HFF-Myc (cell line): Measurements from ENCODE around the gene PARP9.

Experiments used
- DNase-seq: peaks from one replicate; pipeline ENCODE4 v3.0.0-alpha.2; 2011; ENCODE audit warnings: low read depth; ENCODE audit errors: extremely low read depth
- H3K4me3 ChIP-seq: replicated peaks from 2 replicates; pipeline ENCODE4 v1.5.1; 2011; ENCODE audit warnings: low read depth, mild to moderate bottlenecking, control low read depth, low read length
- TF ChIP-seq, protein P1 (sequence below): IDR thresholded peaks from 2 replicates; pipeline ENCODE4 v1.5.1; 2012; ENCODE audit warnings: mild to moderate bottlenecking, low read depth, low read length, control low read depth; ENCODE audit errors: missing control alignments

PARP9 gene

DNA sequence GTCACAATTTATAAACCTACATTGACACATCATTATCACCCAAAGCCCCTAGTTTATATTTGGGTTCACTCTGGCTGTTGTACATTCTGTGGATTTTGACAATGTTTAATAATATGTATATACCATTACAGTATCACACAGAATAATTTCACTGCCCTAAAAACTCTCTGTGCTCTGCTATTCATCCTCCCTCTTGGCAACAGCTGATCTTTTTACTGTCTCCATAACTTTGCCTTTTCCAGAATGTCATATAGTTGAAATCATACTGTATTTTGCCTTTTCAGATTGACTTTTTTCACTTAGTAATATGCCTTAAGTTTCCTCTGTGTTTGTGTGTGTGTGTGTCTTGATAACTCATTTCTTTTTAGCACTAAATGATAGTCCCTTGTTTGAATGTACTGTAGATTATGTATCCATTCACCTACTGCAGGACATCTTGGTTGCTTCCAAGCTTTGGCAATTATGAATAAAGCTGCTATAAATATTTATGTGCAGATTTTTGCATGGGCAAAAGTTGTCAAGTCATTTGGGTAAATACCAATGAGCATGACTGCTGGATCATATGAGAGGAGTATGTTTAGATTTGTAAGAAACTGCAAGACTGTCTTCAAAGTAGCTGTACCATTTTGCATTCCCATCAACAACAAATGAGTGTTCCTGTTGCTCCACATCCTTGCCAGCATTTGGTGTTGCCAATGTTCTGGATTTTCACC, 22.8 kb upstream of the PARP9 start:
- H3K4me3 ChIP-seq: no peak overlapping the region
- no peak for DNase-seq
- TF ChIP-seq, protein P1, sequence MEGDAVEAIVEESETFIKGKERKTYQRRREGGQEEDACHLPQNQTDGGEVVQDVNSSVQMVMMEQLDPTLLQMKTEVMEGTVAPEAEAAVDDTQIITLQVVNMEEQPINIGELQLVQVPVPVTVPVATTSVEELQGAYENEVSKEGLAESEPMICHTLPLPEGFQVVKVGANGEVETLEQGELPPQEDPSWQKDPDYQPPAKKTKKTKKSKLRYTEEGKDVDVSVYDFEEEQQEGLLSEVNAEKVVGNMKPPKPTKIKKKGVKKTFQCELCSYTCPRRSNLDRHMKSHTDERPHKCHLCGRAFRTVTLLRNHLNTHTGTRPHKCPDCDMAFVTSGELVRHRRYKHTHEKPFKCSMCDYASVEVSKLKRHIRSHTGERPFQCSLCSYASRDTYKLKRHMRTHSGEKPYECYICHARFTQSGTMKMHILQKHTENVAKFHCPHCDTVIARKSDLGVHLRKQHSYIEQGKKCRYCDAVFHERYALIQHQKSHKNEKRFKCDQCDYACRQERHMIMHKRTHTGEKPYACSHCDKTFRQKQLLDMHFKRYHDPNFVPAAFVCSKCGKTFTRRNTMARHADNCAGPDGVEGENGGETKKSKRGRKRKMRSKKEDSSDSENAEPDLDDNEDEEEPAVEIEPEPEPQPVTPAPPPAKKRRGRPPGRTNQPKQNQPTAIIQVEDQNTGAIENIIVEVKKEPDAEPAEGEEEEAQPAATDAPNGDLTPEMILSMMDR: no peak

DNA sequence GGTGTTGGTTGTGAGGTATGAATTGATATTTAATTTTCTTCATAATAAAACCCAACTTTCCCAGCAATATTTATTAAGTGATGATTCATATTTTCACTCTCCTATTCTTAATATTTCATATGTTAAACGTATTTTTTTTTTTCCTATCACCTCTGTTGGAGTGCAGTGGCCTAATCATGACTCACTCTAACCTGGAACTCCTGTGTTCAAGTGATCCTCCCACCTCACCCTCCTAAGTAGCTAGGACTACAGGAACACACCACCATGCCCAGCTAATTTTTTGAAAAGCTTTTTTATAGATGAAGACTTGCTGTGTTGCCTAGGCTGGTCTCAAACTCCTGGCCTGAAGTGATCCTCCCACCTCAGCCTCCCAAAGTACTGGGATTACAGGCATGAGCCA, 22.0 kb upstream of the PARP9 start:
- no peak for DNase-seq
- no peak overlapping the region for H3K4me3 ChIP-seq
- TF ChIP-seq, protein P1: no peak

DNA sequence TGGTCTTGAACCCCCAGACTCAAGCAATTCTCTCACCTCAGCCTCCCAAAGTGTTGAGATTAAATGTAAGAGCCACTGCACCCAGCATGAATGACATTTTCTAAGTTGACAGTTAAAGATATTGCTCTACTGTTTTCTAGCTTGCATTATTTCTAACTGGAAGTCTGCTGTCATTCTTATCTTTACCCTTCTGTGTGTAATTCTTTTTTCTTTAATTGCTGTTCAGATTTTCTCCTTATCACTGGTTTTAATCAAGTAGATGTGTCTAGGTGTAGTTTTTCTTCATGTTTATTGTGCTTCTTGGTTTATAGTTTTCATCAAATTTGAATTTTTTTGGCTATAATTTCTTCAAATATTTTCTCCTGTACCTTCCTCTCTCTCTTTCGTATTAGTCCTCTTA, 18.3 kb upstream of the PARP9 start:
- no peak overlapping the region for H3K4me3 ChIP-seq
- no peak for DNase-seq
- TF ChIP-seq, protein P1: no peak

DNA sequence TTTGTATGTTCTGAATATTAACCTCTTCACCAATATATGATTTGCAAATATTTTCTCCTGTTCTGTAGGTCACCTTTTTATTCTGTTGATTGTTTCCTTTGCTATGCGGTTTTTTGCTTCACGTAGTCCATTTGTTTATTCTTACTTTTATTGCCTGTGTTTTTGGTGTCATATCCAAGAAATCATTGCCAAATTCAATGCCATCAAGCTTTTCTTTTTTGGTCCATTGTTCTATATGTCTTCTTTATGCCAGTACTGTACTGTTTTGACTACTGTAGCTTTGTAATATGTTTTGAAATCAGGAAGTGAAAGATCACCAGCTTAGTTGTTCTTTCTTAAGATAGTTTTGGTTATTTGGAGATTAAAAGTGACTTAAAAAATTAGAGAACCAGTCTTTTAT, 17.5 kb upstream of the PARP9 start:
- no peak overlapping the region for H3K4me3 ChIP-seq
- no peak for DNase-seq
- TF ChIP-seq, protein P1: no peak

DNA sequence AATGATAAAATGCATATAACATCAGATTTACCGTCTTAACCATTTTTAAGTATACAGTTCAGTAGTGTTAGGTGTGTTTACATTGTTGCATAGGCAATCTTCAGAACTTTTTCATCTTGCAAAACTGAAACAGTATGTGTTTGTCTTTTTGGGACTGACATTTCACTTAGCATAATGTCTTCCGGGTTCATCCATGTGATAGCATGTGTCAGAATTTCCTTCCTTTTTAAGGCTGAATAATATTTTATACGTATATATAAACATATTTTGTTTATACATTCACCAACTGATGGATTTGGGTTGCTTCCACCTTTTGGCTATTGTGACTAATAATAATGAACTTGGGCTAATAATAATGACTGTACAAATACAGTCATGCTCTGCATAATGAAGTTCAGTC, 16.4 kb upstream of the PARP9 start:
- no peak for DNase-seq
- no peak overlapping the region for H3K4me3 ChIP-seq
- TF ChIP-seq, protein P1: no peak

DNA sequence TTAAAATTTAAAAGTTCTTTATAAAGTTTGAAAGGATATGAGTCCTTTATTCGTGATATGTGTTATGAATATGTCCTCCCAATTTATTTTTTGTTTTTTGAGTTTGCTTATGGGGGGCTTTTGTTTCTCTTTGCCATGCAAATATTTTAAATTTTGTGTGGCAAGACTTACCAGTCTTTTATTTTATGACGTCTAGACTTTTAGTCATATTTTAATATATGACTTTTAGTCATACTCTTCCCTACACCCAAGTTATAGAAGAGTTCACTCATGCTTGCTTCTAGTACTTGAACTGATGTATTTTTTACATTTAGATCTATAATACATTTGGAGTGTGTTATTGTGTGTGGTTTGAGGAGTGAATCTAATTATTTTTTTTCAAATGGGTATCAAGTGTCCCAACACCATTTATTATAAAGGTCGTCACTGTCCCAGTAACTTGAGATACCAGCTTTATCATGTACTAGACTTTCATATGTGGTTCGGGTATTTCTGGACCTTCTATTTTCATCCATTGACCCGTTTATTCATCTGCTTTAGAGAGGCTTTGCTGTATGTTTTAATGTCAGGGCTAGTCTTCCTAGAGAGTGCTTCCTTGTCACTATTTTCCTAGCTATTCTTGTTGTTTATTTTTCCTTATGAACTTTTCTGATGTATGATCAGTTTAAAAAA, 14.1 kb upstream of the PARP9 start:
- DNase-seq: no peak
- TF ChIP-seq, protein P1: no peak
- peak overlapping the region; percentile 35 for H3K4me3 ChIP-seq
